Neural cell (in vitro differentiated cells): ENCODE data around the gene SYNGR4.

Experiments used
- CTCF ChIP-seq: fragments of 450-650 bp; IDR thresholded peaks from 2 replicates; pipeline ENCODE4 v1.5.1; 2014; ENCODE audit warnings: antibody characterized with exemption, mild to moderate bottlenecking, moderate library complexity; ENCODE audit not compliant: poor library complexity, severe bottlenecking
- EP300 ChIP-seq: fragments of 450-650 bp; conservative IDR thresholded peaks from 2 replicates; pipeline ENCODE4 v1.6.1; 2014; ENCODE audit warnings: antibody characterized with exemption, mild to moderate bottlenecking, moderate library complexity; ENCODE audit not compliant: poor library complexity, severe bottlenecking
- RAD21 ChIP-seq: fragments of 450-650 bp; conservative IDR thresholded peaks from 2 replicates; pipeline ENCODE4 v1.6.1; 2014; ENCODE audit warnings: antibody characterized with exemption, mild to moderate bottlenecking, moderate library complexity

GRCh38 chr19:48355365-48355954, 8.7 kb upstream of the SYNGR4 start:
- TF ChIP-seq CTCF (no peak), EP300 (no peak), RAD21 (no peak)
